Activated CD8-positive, alpha-beta memory T cell treated with anti-CD3 and anti-CD28 coated beads for 36 hours (primary cell): ENCODE data around the gene STUM. TPM values are rescaled to one million over a fixed set of nuclear protein-coding genes. Genes with fewer than 3 reads are reported as not detected.

Experiments used
- CTCF ChIA-PET: fragments of 350-600 bp; sonication (Branson Sonifier 250); formaldehyde crosslinking; loops from one replicate; lab custom pipeline; 2021; ENCODE audit warnings: antibody characterized with exemption; lab: Charles Lee
- POLR2A ChIA-PET: fragments of 350-600 bp; sonication (Branson Sonifier 250); formaldehyde crosslinking; loops from one replicate; lab custom pipeline; 2021; ENCODE audit warnings: antibody characterized with exemption; lab: Charles Lee
- total RNA-seq, 2 experiments: library from RNA; stranded (reverse); gene quantifications; one replicate each; pipeline ENCODE4 v1.2.3, GENCODE V29; 2021

The STUM gene
- total RNA-seq, 2 experiments from 2014 or later = not detected

GRCh38 chr1:226629210-226629895 is 80.8 kb downstream of the STUM start:
- ChIA-PET POLR2A (interaction anchor here (0.6 to 1.3 kb wide), 2 partner anchors 82 to 310 kb away, joined by 3 to 4 read pairs; no protein-coding TSS in a partner anchor), CTCF (interaction anchor here (1.1 kb wide), 1 partner anchor 58 kb away, joined by 6 read pairs; no protein-coding TSS in a partner anchor)

- ChIA-PET CTCF (interaction anchor here (5.5 kb wide), 1 partner anchor 13 kb away, joined by 30 read pairs; no protein-coding TSS in a partner anchor), POLR2A (interaction anchor here (0.6 to 0.7 kb wide), 2 partner anchors 82 to 242 kb away, joined by 4 to 5 read pairs; no protein-coding TSS in a partner anchor)
Observed at GRCh38 chr1:226629896-226630550, 81.5 kb downstream of the STUM start.

GRCh38 chr1:226630592-226630991 is 82.0 kb downstream of the STUM start:
- POLR2A ChIA-PET = interaction anchor here (0.6 to 0.7 kb wide), 2 partner anchors 112 to 242 kb away, joined by 4 to 5 read pairs; no protein-coding TSS in a partner anchor
- CTCF ChIA-PET = interaction anchor here (5.5 kb wide), 1 partner anchor 12 kb away, joined by 30 read pairs; no protein-coding TSS in a partner anchor

GRCh38 chr1:226631229-226632000 is 82.9 kb downstream of the STUM start:
- ChIA-PET POLR2A (interaction anchor here (0.6 kb wide), 1 partner anchor 111 kb away, joined by 4 read pairs; no protein-coding TSS in a partner anchor), CTCF (interaction anchor here (1.1 to 5.5 kb wide), 2 partner anchors 12 to 23 kb away, joined by 3 to 30 read pairs; no protein-coding TSS in a partner anchor)

- CTCF ChIA-PET = interaction anchor here (0.6 to 5.5 kb wide), 13 partner anchors 11 to 300 kb away, joined by 3 to 34 read pairs (median 4); no protein-coding TSS in a partner anchor
- POLR2A ChIA-PET = no interaction called here
Observed at GRCh38 chr1:226632169-226632879, 83.8 kb downstream of the STUM start.

- CTCF ChIA-PET = interaction anchor here (0.6 to 5.5 kb wide), 16 partner anchors 10 to 299 kb away, joined by 3 to 34 read pairs (median 4); no protein-coding TSS in a partner anchor
- POLR2A ChIA-PET = no interaction called here
Observed at GRCh38 chr1:226632922-226633351, 84.4 kb downstream of the STUM start.

- ChIA-PET CTCF (interaction anchor here (0.6 to 5.5 kb wide), 21 partner anchors 7 to 194 kb away, joined by 3 to 34 read pairs (median 5); partner anchors contain the start of gene ITPKB), POLR2A (no interaction called here)
Observed at GRCh38 chr1:226633541-226634165, 85.1 kb downstream of the STUM start.

- CTCF ChIA-PET = interaction anchor here (0.6 to 5.5 kb wide), 18 partner anchors 8 to 193 kb away, joined by 3 to 34 read pairs (median 6); partner anchors contain the start of gene ITPKB
- POLR2A ChIA-PET = interaction anchor here (1.4 kb wide), 1 partner anchor 104 kb away, joined by 4 read pairs; no protein-coding TSS in a partner anchor
Observed at GRCh38 chr1:226634166-226634588, 85.6 kb downstream of the STUM start.

GRCh38 chr1:226634611-226635246 is 86.2 kb downstream of the STUM start:
- POLR2A ChIA-PET = interaction anchor here (1.4 kb wide), 1 partner anchor 103 kb away, joined by 4 read pairs; no protein-coding TSS in a partner anchor
- CTCF ChIA-PET = interaction anchor here (1.0 to 5.5 kb wide), 13 partner anchors 8 to 193 kb away, joined by 3 to 34 read pairs (median 8); partner anchors contain the start of gene ITPKB

- ChIA-PET POLR2A (interaction anchor here (1.4 kb wide), 1 partner anchor 102 kb away, joined by 4 read pairs; no protein-coding TSS in a partner anchor), CTCF (interaction anchor here (1.0 to 5.5 kb wide), 7 partner anchors 7 to 192 kb away, joined by 3 to 34 read pairs (median 5); no protein-coding TSS in a partner anchor)
Observed at GRCh38 chr1:226635456-226635941, 86.9 kb downstream of the STUM start.

GRCh38 chr1:226636847-226637096 is 88.2 kb downstream of the STUM start:
- ChIA-PET POLR2A (no interaction called here), CTCF (interaction anchor here (4.5 kb wide), 1 partner anchor 191 kb away, joined by 34 read pairs; no protein-coding TSS in a partner anchor)

GRCh38 chr1:226637147-226637935 is 88.8 kb downstream of the STUM start:
- ChIA-PET CTCF (interaction anchor here (1.1 kb wide), 1 partner anchor 11 kb away, joined by 3 read pairs; no protein-coding TSS in a partner anchor), POLR2A (no interaction called here)

- POLR2A ChIA-PET = no interaction called here
- CTCF ChIA-PET = interaction anchor here (0.7 to 1.1 kb wide), 4 partner anchors 12 to 233 kb away, joined by 3 to 4 read pairs (median 3); no protein-coding TSS in a partner anchor
Observed at GRCh38 chr1:226638001-226638601, 89.5 kb downstream of the STUM start.

GRCh38 chr1:226638608-226639007 is 90.0 kb downstream of the STUM start:
- CTCF ChIA-PET = interaction anchor here (0.7 to 0.9 kb wide), 3 partner anchors 31 to 234 kb away, joined by 3 to 4 read pairs (median 3); no protein-coding TSS in a partner anchor
- POLR2A ChIA-PET = interaction anchor here (0.6 kb wide), 1 partner anchor 304 kb away, joined by 3 read pairs; no protein-coding TSS in a partner anchor

GRCh38 chr1:226639206-226639605 is 90.6 kb downstream of the STUM start:
- CTCF ChIA-PET = interaction anchor here (0.6 kb wide), 1 partner anchor 189 kb away, joined by 3 read pairs; no protein-coding TSS in a partner anchor
- POLR2A ChIA-PET = interaction anchor here (0.6 kb wide), 1 partner anchor 303 kb away, joined by 3 read pairs; no protein-coding TSS in a partner anchor
